Activated T-cell treated with anti-CD3 and anti-CD28 coated beads for 48 hours (primary cell): Measurements from ENCODE around the gene TBC1D3C.
"Not testable (repeated sequence)": the region's sequence is repeated elsewhere in the genome, so short reads cannot be mapped to it uniquely, and the experiment has no call there.

Experiments used
- DNase-seq: peaks from one replicate; pipeline ENCODE4 v3.0.0-alpha.2; 2020; ENCODE audit warnings: low read depth

The TBC1D3C gene

GRCh38 chr17:38068534-38068933 is at the start of gene TBC1D3C:
Gene TBC1D3C (minus strand): TSS chr17:38068634. CDS start chr17:38067066, 1,568 bp downstream.
- not testable (repeated sequence) for DNase-seq

GRCh38 chr17:38099262-38099661 is 30.8 kb upstream of the TBC1D3C start:
- DNase-seq = not testable (repeated sequence)

GRCh38 chr17:38094059-38094694 is 25.7 kb upstream of the TBC1D3C start:
- not testable (repeated sequence) for DNase-seq

GRCh38 chr17:38088120-38088519 is 19.7 kb upstream of the TBC1D3C start:
- not testable (repeated sequence) for DNase-seq

- DNase-seq = not testable (repeated sequence)
Measured at GRCh38 chr17:38087344-38087743, 18.9 kb upstream of the TBC1D3C start.
